Peyer's patch (tissue), 4 donors: ENCODE results near the gene PER1. TPM values are rescaled to one million over a fixed set of nuclear protein-coding genes. Genes with fewer than 3 reads are reported as not detected.
A peak's percentile ranks its signal among the peaks of the same experiment; 100 is the strongest.

ENCODE experiments used
- DNase-seq, 3 donors: peaks; one replicate each; pipeline ENCODE4 v3.0.0-alpha.2; 2017 to 2019
- H3K27ac ChIP-seq, 4 donors: fragments of 200-600 bp; sonication (generic); one replicate each; pipeline ENCODE4 v1.5.1; 2016 to 2019
- H3K27me3 ChIP-seq, 2 donors: fragments of 200-600 bp; sonication (generic); one replicate each; pipeline ENCODE4 v1.5.1; 2019
- H3K36me3 ChIP-seq, 3 donors: fragments of 200-600 bp; sonication (generic); one replicate each; pipeline ENCODE4 v1.5.1; 2016 to 2019
- H3K4me1 ChIP-seq, 4 donors: fragments of 200-600 bp; sonication (generic); one replicate each; pipeline ENCODE4 v1.5.1; 2016 to 2019
- H3K4me3 ChIP-seq, 4 donors: fragments of 200-600 bp; sonication (generic); 1 replicate in 3 of 4; 2 replicates in 1 of 4; pipeline ENCODE4 v1.5.1; 2016 to 2019; ENCODE audit warnings: mild to moderate bottlenecking in 1 of 4
- H3K9me3 ChIP-seq, 4 donors: fragments of 200-600 bp; sonication (generic); one replicate each; pipeline ENCODE4 v1.5.1; 2016 to 2019; ENCODE audit warnings: mild to moderate bottlenecking in 1 of 4
- CTCF ChIP-seq, 6 experiments: fragments of 450-650 bp in 4 of 6; fragments of 200-600 bp in 2 of 6; sonication (generic) in 1 of 6; IDR thresholded peaks; one replicate each; pipeline ENCODE4 v1.5.1; 2017 to 2019; ENCODE audit warnings: antibody characterized with exemption in 6 of 6, mild to moderate bottlenecking in 3 of 6, moderate library complexity in 1 of 6
- POLR2A ChIP-seq, 2 donors: fragments of 450-650 bp; IDR thresholded peaks; one replicate each; pipeline ENCODE4 v1.5.1; 2017; ENCODE audit warnings: antibody characterized with exemption in 2 of 2, mild to moderate bottlenecking in 2 of 2, moderate library complexity in 2 of 2
- total RNA-seq, 4 donors: library from RNA; depleted of rRNA; stranded (reverse); fragments of >200 nt; gene quantifications; one replicate each; pipeline ENCODE4 v1.1.0, GENCODE V29; 2016

PER1 gene
- total RNA-seq, 4 donors from 2014 or later, result 67.6 to 143 (median 119) TPM

DNA sequence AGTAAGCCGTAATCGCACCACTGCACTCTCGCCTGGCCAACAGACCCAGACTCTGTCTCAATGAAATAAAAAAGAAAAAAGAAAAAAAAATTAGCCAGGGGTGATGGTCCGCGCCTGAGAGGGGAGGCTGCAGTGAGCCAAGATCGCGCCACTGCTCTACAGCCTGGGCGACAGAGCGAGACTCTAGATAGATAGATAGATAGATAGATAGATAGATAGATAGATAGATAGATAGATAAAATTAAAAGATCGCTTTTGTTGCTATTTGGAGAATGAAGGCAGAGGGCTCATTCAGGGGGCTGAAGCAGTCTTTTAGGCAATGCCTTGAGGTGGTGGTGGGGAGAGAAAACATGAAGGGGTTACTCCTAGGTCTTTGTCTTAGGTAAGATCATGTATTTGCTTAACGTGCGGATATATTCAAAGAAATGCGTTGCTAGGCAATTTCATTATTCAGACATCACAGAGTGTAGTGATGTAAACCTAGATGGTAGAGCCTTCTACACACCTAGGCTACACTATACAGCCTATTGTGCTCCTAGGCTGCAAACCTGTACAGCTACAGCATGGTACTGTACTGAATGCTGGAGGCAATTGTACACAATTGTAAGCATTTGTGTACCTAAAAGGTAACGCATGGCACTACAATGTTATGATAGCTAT lies 23.9 kb downstream of the PER1 start:
- TF ChIP-seq CTCF (IDR thresholded peaks at IDR 0.05) (no peak), POLR2A (IDR thresholded peaks at IDR 0.05) (no peak)
- H3K4me3 ChIP-seq, result no peak overlapping the region
- peaks cover 0 to 14% of the 10 kb centered on the region in 2 donors for H3K27me3 ChIP-seq
- H3K4me1 ChIP-seq, result peaks cover 3 to 33% (median 25%) of the 10 kb centered on the region in 4 donors
- H3K9me3 ChIP-seq, result no peaks in the 10 kb centered on the region
- H3K36me3 ChIP-seq, result no peaks in the 10 kb centered on the region
- no peak overlapping the region for H3K27ac ChIP-seq
- DNase-seq, result no peak

DNA sequence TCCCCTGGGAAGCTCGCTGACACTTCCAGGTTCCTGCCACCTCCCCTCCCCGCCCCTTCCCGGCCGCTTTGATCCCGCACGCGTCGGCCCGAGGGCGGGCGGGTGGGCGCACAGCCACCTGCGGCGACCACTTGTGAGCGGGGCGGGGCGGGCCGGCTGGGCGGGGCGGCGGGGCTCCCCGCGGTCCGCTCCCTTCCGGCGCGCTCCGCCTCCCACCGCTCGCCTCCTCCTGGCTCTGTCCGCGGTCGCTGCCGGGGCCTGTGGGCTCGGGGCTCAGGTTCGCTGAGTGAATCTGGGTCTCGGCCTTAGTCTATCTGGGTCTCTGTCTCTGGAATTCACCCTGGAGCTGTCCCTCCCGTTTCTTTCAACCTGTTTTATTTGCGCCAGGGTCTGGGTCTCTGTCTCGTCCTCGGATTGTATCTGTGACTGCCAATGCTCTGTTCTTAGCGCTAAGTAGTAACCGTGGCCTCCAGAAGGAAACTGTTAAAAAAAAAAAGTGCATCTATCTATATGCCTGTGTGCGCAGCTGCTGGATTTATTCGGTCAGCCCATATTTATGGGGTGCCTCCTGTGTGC lies 25.6 kb downstream of the PER1 start:
- Histone ChIP-seq H3K4me1 (peaks cover 3 to 50% (median 39%) of the 10 kb centered on the region in 4 donors), H3K4me3 (peak overlapping the region; percentile 51 to 75 (median 70)), H3K36me3 (no peaks in the 10 kb centered on the region), H3K27me3 (peaks cover 0 to 25% of the 10 kb centered on the region in 2 donors), H3K9me3 (no peaks in the 10 kb centered on the region), H3K27ac (peak overlapping the region; percentile 0 to 73 (median 17))
- no peak for DNase-seq
- TF ChIP-seq CTCF (IDR thresholded peaks at IDR 0.05) (no peak), POLR2A (IDR thresholded peaks at IDR 0.05) (no peak)

DNA sequence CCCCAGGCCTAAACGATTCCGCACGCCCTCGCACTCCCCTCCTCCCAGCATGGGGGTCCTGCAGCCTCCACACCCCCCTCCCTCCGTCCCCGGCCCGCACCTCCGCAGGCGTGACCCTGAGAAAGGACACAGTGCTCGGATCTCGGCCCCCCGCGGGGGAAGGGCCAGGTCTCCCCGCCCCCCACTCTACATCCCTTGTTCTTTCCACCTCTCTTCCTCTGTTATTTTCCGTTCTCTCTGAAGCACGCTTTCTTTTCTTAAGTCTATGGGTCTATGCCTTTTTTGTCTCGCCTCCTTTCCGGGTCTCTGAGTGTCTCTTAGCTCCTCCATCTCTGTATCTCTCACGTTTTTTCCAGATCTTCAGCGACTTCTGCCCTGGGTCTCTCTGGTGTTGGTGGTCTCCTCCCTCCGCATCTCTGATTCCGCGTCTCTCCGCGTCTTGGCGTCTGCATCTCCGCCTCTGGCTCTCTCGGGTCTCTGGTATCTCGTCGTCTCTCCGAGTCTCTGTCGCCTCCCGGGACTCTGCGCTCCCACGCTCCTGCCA lies 26.2 kb downstream of the PER1 start:
- peaks cover 3 to 55% (median 44%) of the 10 kb centered on the region in 4 donors for H3K4me1 ChIP-seq
- no peaks in the 10 kb centered on the region for H3K36me3 ChIP-seq
- DNase-seq, result no peak
- peaks cover 0 to 28% of the 10 kb centered on the region in 2 donors for H3K27me3 ChIP-seq
- H3K4me3 ChIP-seq, result peak overlapping the region; percentile 51 to 75 (median 70)
- no peaks in the 10 kb centered on the region for H3K9me3 ChIP-seq
- peak overlapping the region; percentile 0 to 73 (median 17) for H3K27ac ChIP-seq
- no peak for TF ChIP-seq POLR2A (IDR thresholded peaks at IDR 0.05)

DNA sequence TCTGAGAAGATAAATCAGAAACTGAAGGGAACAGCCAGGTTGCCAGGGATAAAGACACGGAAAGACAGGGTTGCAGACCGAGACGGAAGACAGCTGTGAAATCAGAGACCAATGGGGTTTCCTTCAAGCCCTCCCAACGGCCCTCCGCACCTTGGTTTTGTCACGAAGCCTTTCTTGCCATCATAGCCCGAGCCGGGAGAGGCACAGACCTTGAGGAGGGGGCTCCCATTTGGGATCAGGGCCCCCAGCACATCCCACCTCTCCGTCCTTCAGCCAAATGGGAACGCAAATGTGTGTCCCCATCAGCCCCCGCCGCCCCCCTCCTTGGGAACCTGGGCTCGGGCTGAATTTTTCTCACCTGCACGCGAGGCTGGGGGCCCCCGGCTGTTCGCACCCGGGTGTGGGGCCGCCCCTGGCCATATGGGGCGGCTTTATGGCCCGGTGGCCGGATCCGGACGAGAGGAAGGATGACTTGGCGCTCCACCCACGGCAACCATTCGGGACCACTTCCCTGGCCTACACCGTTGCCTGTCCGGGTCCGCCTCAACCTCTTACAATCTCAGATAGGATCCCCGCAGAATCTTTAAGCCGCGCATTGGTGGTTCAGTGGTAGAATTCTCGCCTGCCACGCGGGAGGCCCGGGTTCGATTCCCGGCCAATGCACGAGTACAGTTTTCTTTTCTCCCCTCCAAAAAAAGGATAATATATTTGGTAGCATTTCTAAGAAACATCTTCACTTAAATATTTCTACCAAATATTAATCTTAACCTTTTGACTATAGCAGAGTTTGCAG lies 26.9 kb downstream of the PER1 start:
- peaks cover 0 to 35% of the 10 kb centered on the region in 2 donors for H3K27me3 ChIP-seq
- H3K36me3 ChIP-seq, result no peaks in the 10 kb centered on the region
- no peaks in the 10 kb centered on the region for H3K9me3 ChIP-seq
- peak overlapping the region; percentile 51 to 75 (median 70) for H3K4me3 ChIP-seq
- peak; percentile 81 to 93 (median 86) for DNase-seq
- H3K4me1 ChIP-seq, result peaks cover 3 to 62% (median 50%) of the 10 kb centered on the region in 4 donors
- TF ChIP-seq CTCF (IDR thresholded peaks at IDR 0.05) (no peak), POLR2A (IDR thresholded peaks at IDR 0.05) (no peak)
- H3K27ac ChIP-seq, result peak overlapping the region in 2 of 4 donors; percentile 0 to 73

DNA sequence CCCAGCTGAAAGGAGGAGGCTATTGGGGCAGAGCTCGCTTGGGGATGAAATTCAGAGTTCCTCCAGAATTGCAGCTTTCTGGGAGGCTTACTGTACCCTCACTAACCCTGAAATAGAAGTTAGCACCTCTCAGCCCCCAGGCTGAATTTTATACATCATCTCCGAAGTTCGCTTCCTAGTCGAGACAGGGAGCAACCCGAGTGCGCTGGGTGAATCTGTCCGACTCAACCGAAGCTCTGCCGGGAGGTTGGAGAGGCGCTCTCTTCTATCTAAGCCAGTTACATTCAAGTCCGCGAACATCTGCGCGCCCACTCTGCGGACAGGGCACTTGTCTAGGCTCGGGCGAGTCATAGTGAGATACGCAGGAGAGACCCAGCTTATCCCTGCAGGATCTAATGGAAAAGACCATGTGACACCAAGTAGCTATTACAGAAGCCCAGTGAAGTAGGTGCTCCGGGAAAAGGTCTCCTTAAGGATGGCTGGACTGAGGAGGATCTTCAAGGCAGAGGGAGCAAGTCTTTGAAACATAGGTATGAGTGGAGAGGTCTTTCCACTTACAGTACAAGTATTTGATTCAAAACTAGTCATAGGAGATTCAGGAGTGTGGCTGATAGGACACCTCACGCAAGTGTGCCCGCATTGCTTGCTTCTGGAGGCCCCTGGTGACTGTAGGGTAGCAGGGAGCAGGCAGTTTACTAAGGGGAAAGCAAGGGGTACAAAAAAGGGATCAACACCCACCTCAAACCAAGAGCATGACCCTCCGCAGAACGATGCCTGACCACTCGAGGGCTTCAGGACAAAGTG lies 27.7 kb downstream of the PER1 start:
- H3K4me1 ChIP-seq, result peaks cover 3 to 66% (median 52%) of the 10 kb centered on the region in 4 donors
- TF ChIP-seq POLR2A (IDR thresholded peaks at IDR 0.05) (no peak), CTCF (IDR thresholded peaks at IDR 0.05) (no peak)
- H3K9me3 ChIP-seq, result no peaks in the 10 kb centered on the region
- peak overlapping the region in 3 of 4 donors; percentile 52 to 75 (median 73) for H3K4me3 ChIP-seq
- no peak for DNase-seq
- H3K36me3 ChIP-seq, result no peaks in the 10 kb centered on the region
- H3K27ac ChIP-seq, result peak overlapping the region in 1 of 4 donors; percentile 29
- H3K27me3 ChIP-seq, result peaks cover 0 to 35% of the 10 kb centered on the region in 2 donors
